ENCODE data around the gene ENPP7.

Gene ENPP7

DNA sequence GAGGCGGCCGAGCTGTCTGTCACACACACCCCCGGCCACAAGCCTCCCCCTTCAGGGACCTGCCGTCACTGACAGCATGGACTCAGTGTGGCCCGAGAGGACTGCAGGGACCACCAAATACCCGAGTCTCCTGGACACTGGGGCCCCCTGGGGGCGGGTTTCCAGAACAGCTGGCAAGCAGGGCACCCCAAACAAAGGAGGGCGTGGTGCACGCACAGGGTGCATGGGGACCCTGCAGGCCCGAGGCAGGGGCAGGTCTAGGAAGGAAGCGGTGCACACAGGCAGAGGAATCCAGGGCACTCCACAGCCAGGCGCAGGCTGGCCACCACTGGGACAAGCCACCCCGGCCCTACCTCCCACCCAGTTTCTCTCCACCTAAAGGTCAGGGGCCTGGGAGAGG lies 28.7 kb upstream of the ENPP7 start (continued):
- no peak for TF ChIP-seq BCL6B (tag by site-specific recombination; IDR thresholded peaks at IDR 0.05)
- TF ChIP-seq ZNF600 (tag by site-specific recombination; IDR thresholded peaks at IDR 0.05): peak; percentile 53; the same call in 1 of the 2 replicates
- no peak for TF ChIP-seq ZNF211 (tag by site-specific recombination; IDR thresholded peaks at IDR 0.05; ENCODE audit: low read depth)
- peak; percentile 42; the same call in 1 of the 2 replicates for TF ChIP-seq KLF1 (tag by site-specific recombination; IDR thresholded peaks at IDR 0.05)
- TF ChIP-seq, protein P1, sequence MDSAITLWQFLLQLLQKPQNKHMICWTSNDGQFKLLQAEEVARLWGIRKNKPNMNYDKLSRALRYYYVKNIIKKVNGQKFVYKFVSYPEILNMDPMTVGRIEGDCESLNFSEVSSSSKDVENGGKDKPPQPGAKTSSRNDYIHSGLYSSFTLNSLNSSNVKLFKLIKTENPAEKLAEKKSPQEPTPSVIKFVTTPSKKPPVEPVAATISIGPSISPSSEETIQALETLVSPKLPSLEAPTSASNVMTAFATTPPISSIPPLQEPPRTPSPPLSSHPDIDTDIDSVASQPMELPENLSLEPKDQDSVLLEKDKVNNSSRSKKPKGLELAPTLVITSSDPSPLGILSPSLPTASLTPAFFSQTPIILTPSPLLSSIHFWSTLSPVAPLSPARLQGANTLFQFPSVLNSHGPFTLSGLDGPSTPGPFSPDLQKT (IDR thresholded peaks at IDR 0.05; ENCODE audit: borderline replicate concordance, low read depth, low read length): no peak
- TF ChIP-seq GLIS1 (tag by site-specific recombination; IDR thresholded peaks at IDR 0.05): peak; percentile 47; the same call in 1 of the 2 replicates
- no peak for TF ChIP-seq ZNF248 (tag by site-specific recombination; IDR thresholded peaks at IDR 0.05)

GRCh38 chr17:79702550-79703236 lies 28.1 kb upstream of the ENPP7 start:
- no peaks in the 10 kb centered on the region for H3K36me3 ChIP-seq (ENCODE audit: control insufficient read depth in 2 of 2, insufficient read depth in 1 of 2, low read length in 2 of 2)
- no peak overlapping the region for H3K4me3 ChIP-seq (ENCODE audit: low read depth, low read length)
- ChIA-PET CTCF (interaction anchor here (0.6 to 0.7 kb wide), 2 partner anchors 99 to 221 kb away, joined by 3 read pairs; no protein-coding TSS in a partner anchor), POLR2A (no interaction called here)
- H3K4me1 ChIP-seq (ENCODE audit: control insufficient read depth, insufficient read depth, low read length): no peaks in the 10 kb centered on the region
- no peak overlapping the region for H3K27ac ChIP-seq (ENCODE audit: extremely low read depth, low read depth, low read length)
- TF ChIP-seq EGR2 (tag by site-specific recombination; IDR thresholded peaks at IDR 0.05; ENCODE audit: low read depth) (peak; percentile 76; the same call in 1 of the 2 replicates), ZNF544 (tag by site-specific recombination; IDR thresholded peaks at IDR 0.05) (no peak), SP3 (tag by site-specific recombination; IDR thresholded peaks at IDR 0.05) (peak; percentile 60), PBX3 (CRISPR knock-in tag; IDR thresholded peaks at IDR 0.05) (no peak), ZFHX2 (tag by site-specific recombination; conservative IDR thresholded peaks at IDR 0.05) (peak; percentile 64)
- TF ChIP-seq, protein P2, sequence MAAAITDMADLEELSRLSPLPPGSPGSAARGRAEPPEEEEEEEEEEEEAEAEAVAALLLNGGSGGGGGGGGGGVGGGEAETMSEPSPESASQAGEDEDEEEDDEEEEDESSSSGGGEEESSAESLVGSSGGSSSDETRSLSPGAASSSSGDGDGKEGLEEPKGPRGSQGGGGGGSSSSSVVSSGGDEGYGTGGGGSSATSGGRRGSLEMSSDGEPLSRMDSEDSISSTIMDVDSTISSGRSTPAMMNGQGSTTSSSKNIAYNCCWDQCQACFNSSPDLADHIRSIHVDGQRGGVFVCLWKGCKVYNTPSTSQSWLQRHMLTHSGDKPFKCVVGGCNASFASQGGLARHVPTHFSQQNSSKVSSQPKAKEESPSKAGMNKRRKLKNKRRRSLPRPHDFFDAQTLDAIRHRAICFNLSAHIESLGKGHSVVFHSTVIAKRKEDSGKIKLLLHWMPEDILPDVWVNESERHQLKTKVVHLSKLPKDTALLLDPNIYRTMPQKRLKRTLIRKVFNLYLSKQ (tag by site-specific recombination; IDR thresholded peaks at IDR 0.05; ENCODE audit: borderline replicate concordance): no peak
- no peaks in the 10 kb centered on the region for H3K9me3 ChIP-seq (ENCODE audit: control insufficient read depth, insufficient read depth, low read depth, low read length)

DNA sequence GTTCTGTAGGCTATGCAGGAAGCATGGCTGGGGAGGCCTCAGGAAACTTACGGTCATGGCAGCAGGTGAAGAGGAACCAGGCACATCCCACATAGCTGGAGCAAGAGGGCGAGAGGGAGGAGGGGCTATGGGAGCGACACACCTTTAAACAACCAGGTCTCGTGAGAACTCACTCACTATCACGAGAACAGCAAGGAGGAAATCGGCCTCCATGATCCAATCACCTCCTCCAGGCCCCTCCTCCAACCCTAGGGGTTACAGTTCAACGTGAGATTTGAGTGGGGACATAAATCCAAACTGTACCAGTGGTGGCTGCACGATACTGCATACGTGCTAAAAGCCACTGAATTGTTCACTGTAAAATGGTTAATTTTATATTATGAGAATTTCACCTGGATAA lies 26.1 kb upstream of the ENPP7 start:
- no peaks in the 10 kb centered on the region for H3K36me3 ChIP-seq (ENCODE audit: control insufficient read depth in 2 of 2, insufficient read depth in 1 of 2, low read length in 2 of 2)
- no peaks in the 10 kb centered on the region for H3K4me1 ChIP-seq (ENCODE audit: control insufficient read depth, insufficient read depth, low read length)
- no peak overlapping the region for H3K4me3 ChIP-seq (ENCODE audit: low read depth, low read length)
- POLR2A ChIA-PET: no interaction called here
- CTCF ChIA-PET: interaction anchor here (0.7 to 1.7 kb wide), 6 partner anchors 17 to 617 kb away, joined by 3 to 5 read pairs (median 3); no protein-coding TSS in a partner anchor
- H3K27ac ChIP-seq (ENCODE audit: extremely low read depth, low read depth, low read length): no peak overlapping the region
- no peaks in the 10 kb centered on the region for H3K9me3 ChIP-seq (ENCODE audit: control insufficient read depth, insufficient read depth, low read depth, low read length)
- no peak for TF ChIP-seq ZNF391 (tag by site-specific recombination; IDR thresholded peaks at IDR 0.05; ENCODE audit: borderline replicate concordance, low read depth)
- TF ChIP-seq ZNF610 (tag by site-specific recombination; IDR thresholded peaks at IDR 0.05; ENCODE audit: borderline replicate concordance): no peak
- TF ChIP-seq ZNF23 (tag by site-specific recombination; IDR thresholded peaks at IDR 0.05; ENCODE audit: borderline replicate concordance): no peak
- no peak for TF ChIP-seq WT1 (tag by site-specific recombination; IDR thresholded peaks at IDR 0.05)
- TF ChIP-seq BCL6B (tag by site-specific recombination; IDR thresholded peaks at IDR 0.05): no peak
- TF ChIP-seq ZNF155 (tag by site-specific recombination; IDR thresholded peaks at IDR 0.05): no peak
- TF ChIP-seq ZNF518A (tag by site-specific recombination; conservative IDR thresholded peaks at IDR 0.05; ENCODE audit: low read depth): no peak
- TF ChIP-seq GFI1B (tag by site-specific recombination; IDR thresholded peaks at IDR 0.05): no peak
- TF ChIP-seq ZIC2 (tag by site-specific recombination; IDR thresholded peaks at IDR 0.05): no peak

All from HEK293 (cell line).